ENCODE data around the gene CDH2. TPM values are rescaled to one million over a fixed set of nuclear protein-coding genes. Genes with fewer than 3 reads are reported as not detected.

The CDH2 gene
- total and polyA plus RNA-seq, 4 donors = 14.2 to 49.5 (median 26.4) TPM

- no peak for TF ChIP-seq SP1 (IDR thresholded peaks at IDR 0.05)
- DNase-seq (ENCODE audit: low spot score) = no peak
- H3K9me3 ChIP-seq (ENCODE audit: control insufficient read depth in 4 of 4, low read length in 3 of 4) = no peaks in the 10 kb centered on the region
- no peaks in the 10 kb centered on the region for H3K36me3 ChIP-seq (ENCODE audit: control insufficient read depth in 4 of 4, insufficient read depth in 3 of 4, low read depth in 1 of 4, low read length in 3 of 4)
- H3K9ac ChIP-seq (ENCODE audit: low read depth in 1 of 2, low read length in 2 of 2) = peak overlapping the region in 1 of 2 donors; percentile 40
- peak overlapping the region in 1 of 3 donors; percentile 98 for H3K4me3 ChIP-seq (ENCODE audit: low read depth in 1 of 3, low read length in 3 of 3)
- WGBS = 61% methylated on average over 6 of the region's 6 CpGs
- H3K27me3 ChIP-seq (ENCODE audit: control insufficient read depth in 4 of 4, insufficient read depth in 4 of 4, low read length in 3 of 4) = no peaks in the 10 kb centered on the region
- H3K27ac ChIP-seq (ENCODE audit: low read depth in 1 of 2, low read length in 2 of 2) = no peak overlapping the region
- H3K4me1 ChIP-seq (ENCODE audit: control insufficient read depth in 4 of 4, insufficient read depth in 4 of 4, low read length in 3 of 4) = peaks cover 0 to 24% (median 17%) of the 10 kb centered on the region in 4 donors
Observed at GRCh38 chr18:28178720-28179119, 1.8 kb upstream of the CDH2 start.

GRCh38 chr18:28177828-28178635, 1.1 kb upstream of the CDH2 start:
- peak; percentile 57 for DNase-seq (ENCODE audit: low spot score)

GRCh38 chr18:28176698-28176947, 307 bp downstream of the CDH2 start:
- Histone ChIP-seq H3K4me1 (ENCODE audit: control insufficient read depth in 4 of 4, insufficient read depth in 4 of 4, low read length in 3 of 4) (peaks cover 1 to 29% (median 19%) of the 10 kb centered on the region in 4 donors), H3K36me3 (ENCODE audit: control insufficient read depth in 4 of 4, insufficient read depth in 3 of 4, low read depth in 1 of 4, low read length in 3 of 4) (no peaks in the 10 kb centered on the region), H3K27ac (ENCODE audit: low read depth in 1 of 2, low read length in 2 of 2) (peak overlapping the region; percentile 85 to 92), H3K9me3 (ENCODE audit: control insufficient read depth in 4 of 4, low read length in 3 of 4) (no peaks in the 10 kb centered on the region), H3K27me3 (ENCODE audit: control insufficient read depth in 4 of 4, insufficient read depth in 4 of 4, low read length in 3 of 4) (no peaks in the 10 kb centered on the region), H3K4me3 (ENCODE audit: low read depth in 1 of 3, low read length in 3 of 3) (peak overlapping the region; percentile 80 to 98 (median 96)), H3K9ac (ENCODE audit: low read depth in 1 of 2, low read length in 2 of 2) (peak overlapping the region; percentile 13 to 64)
- WGBS = 2% methylated on average over 38 of the region's 38 CpGs
- DNase-seq (ENCODE audit: low spot score) = no peak
- TF ChIP-seq ATF3 (IDR thresholded peaks at IDR 0.05) = no peak
- no peak for TF ChIP-seq ZBTB33 (IDR thresholded peaks at IDR 0.05)
- TF ChIP-seq HNF4G (IDR thresholded peaks at IDR 0.05) = no peak
- TF ChIP-seq RAD21 (IDR thresholded peaks at IDR 0.05) = no peak
- TF ChIP-seq GABPA (IDR thresholded peaks at IDR 0.05 in 1 of 2, conservative IDR thresholded peaks at IDR 0.05 in 1 of 2) = no peak
- no peak for TF ChIP-seq YY1 (IDR thresholded peaks at IDR 0.05)
- TF ChIP-seq, protein P1, sequence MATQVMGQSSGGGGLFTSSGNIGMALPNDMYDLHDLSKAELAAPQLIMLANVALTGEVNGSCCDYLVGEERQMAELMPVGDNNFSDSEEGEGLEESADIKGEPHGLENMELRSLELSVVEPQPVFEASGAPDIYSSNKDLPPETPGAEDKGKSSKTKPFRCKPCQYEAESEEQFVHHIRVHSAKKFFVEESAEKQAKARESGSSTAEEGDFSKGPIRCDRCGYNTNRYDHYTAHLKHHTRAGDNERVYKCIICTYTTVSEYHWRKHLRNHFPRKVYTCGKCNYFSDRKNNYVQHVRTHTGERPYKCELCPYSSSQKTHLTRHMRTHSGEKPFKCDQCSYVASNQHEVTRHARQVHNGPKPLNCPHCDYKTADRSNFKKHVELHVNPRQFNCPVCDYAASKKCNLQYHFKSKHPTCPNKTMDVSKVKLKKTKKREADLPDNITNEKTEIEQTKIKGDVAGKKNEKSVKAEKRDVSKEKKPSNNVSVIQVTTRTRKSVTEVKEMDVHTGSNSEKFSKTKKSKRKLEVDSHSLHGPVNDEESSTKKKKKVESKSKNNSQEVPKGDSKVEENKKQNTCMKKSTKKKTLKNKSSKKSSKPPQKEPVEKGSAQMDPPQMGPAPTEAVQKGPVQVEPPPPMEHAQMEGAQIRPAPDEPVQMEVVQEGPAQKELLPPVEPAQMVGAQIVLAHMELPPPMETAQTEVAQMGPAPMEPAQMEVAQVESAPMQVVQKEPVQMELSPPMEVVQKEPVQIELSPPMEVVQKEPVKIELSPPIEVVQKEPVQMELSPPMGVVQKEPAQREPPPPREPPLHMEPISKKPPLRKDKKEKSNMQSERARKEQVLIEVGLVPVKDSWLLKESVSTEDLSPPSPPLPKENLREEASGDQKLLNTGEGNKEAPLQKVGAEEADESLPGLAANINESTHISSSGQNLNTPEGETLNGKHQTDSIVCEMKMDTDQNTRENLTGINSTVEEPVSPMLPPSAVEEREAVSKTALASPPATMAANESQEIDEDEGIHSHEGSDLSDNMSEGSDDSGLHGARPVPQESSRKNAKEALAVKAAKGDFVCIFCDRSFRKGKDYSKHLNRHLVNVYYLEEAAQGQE (IDR thresholded peaks at IDR 0.05) = no peak
- TF ChIP-seq, protein P2, sequence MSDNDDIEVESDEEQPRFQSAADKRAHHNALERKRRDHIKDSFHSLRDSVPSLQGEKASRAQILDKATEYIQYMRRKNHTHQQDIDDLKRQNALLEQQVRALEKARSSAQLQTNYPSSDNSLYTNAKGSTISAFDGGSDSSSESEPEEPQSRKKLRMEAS (IDR thresholded peaks at IDR 0.05) = no peak
- no peak for TF ChIP-seq EGR1 (IDR thresholded peaks at IDR 0.05; ENCODE audit: low read depth in 2 of 2)
- no peak for TF ChIP-seq RXRA (IDR thresholded peaks at IDR 0.05)
- TF ChIP-seq, protein P3, sequence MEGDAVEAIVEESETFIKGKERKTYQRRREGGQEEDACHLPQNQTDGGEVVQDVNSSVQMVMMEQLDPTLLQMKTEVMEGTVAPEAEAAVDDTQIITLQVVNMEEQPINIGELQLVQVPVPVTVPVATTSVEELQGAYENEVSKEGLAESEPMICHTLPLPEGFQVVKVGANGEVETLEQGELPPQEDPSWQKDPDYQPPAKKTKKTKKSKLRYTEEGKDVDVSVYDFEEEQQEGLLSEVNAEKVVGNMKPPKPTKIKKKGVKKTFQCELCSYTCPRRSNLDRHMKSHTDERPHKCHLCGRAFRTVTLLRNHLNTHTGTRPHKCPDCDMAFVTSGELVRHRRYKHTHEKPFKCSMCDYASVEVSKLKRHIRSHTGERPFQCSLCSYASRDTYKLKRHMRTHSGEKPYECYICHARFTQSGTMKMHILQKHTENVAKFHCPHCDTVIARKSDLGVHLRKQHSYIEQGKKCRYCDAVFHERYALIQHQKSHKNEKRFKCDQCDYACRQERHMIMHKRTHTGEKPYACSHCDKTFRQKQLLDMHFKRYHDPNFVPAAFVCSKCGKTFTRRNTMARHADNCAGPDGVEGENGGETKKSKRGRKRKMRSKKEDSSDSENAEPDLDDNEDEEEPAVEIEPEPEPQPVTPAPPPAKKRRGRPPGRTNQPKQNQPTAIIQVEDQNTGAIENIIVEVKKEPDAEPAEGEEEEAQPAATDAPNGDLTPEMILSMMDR (IDR thresholded peaks at IDR 0.05; ENCODE audit: low read depth, low read length, missing input control) = no peak
- no peak for TF ChIP-seq FOXA1 (IDR thresholded peaks at IDR 0.05)
- TF ChIP-seq FOXA2 (IDR thresholded peaks at IDR 0.05) = no peak

More at GRCh38 chr18:28177828-28178635, 1.1 kb upstream of the CDH2 start:
- Histone ChIP-seq H3K27ac (ENCODE audit: low read depth in 1 of 2, low read length in 2 of 2) (peak overlapping the region; percentile 55 to 92), H3K9ac (ENCODE audit: low read depth in 1 of 2, low read length in 2 of 2) (peak overlapping the region in 1 of 2 donors; percentile 62), H3K9me3 (ENCODE audit: control insufficient read depth in 4 of 4, low read length in 3 of 4) (no peaks in the 10 kb centered on the region), H3K4me1 (ENCODE audit: control insufficient read depth in 4 of 4, insufficient read depth in 4 of 4, low read length in 3 of 4) (peaks cover 0 to 25% (median 16%) of the 10 kb centered on the region in 4 donors), H3K4me3 (ENCODE audit: low read depth in 1 of 3, low read length in 3 of 3) (peak overlapping the region; percentile 75 to 98 (median 93)), H3K27me3 (ENCODE audit: control insufficient read depth in 4 of 4, insufficient read depth in 4 of 4, low read length in 3 of 4) (no peaks in the 10 kb centered on the region), H3K36me3 (ENCODE audit: control insufficient read depth in 4 of 4, insufficient read depth in 3 of 4, low read depth in 1 of 4, low read length in 3 of 4) (no peaks in the 10 kb centered on the region)
- 1% methylated on average over 83 of the region's 83 CpGs for WGBS
- TF ChIP-seq YY1 (IDR thresholded peaks at IDR 0.05) (peak; percentile 19), HNF4A (conservative IDR thresholded peaks at IDR 0.05) (no peak), RAD21 (IDR thresholded peaks at IDR 0.05) (peak; percentile 23 to 45), EGR1 (IDR thresholded peaks at IDR 0.05; ENCODE audit: low read depth in 2 of 2) (no peak), TAF1 (conservative IDR thresholded peaks at IDR 0.05) (no peak)
- TF ChIP-seq, protein P3 (IDR thresholded peaks at IDR 0.05; ENCODE audit: low read depth, low read length, missing input control) = peak; percentile 12
